Nephron (organoid): Measurements from ENCODE around the gene EEPD1.

ENCODE experiments used
- H3K27ac Mint-ChIP-seq, 3 experiments: 2 replicates each; pipeline ENCODE4 v1.8.0; 2020; ENCODE audit warnings: mixed read lengths in 3 of 3, mild to moderate bottlenecking in 2 of 3, moderate library complexity in 1 of 3
- H3K27me3 Mint-ChIP-seq: 2 replicates; pipeline ENCODE4 v1.8.0; 2021; ENCODE audit warnings: low read depth, mild to moderate bottlenecking, moderate library complexity, mixed read lengths
- H3K36me3 Mint-ChIP-seq: 2 replicates; pipeline ENCODE4 v1.8.0; 2020; ENCODE audit warnings: low read depth, mixed read lengths
- H3K4me1 Mint-ChIP-seq: 2 replicates; pipeline ENCODE4 v1.8.0; 2020; ENCODE audit warnings: mixed read lengths
- H3K4me3 Mint-ChIP-seq, 3 experiments: 2 replicates each; pipeline ENCODE4 v1.8.0; 2020; ENCODE audit warnings: mild to moderate bottlenecking in 3 of 3, mixed read lengths in 3 of 3, moderate library complexity in 2 of 3
- H3K9me3 Mint-ChIP-seq: 2 replicates; pipeline ENCODE4 v1.8.0; 2020; ENCODE audit warnings: mixed read lengths
- TF ChIP-seq, protein P1 (sequence below), 3 experiments: fragments of 200-600 bp; sonication (generic); IDR thresholded peaks; one replicate each; pipeline ENCODE4 v1.5.0; 2021; ENCODE audit warnings: antibody characterized with exemption in 3 of 3; ENCODE audit not compliant: unreplicated experiment in 3 of 3

Gene EEPD1

DNA sequence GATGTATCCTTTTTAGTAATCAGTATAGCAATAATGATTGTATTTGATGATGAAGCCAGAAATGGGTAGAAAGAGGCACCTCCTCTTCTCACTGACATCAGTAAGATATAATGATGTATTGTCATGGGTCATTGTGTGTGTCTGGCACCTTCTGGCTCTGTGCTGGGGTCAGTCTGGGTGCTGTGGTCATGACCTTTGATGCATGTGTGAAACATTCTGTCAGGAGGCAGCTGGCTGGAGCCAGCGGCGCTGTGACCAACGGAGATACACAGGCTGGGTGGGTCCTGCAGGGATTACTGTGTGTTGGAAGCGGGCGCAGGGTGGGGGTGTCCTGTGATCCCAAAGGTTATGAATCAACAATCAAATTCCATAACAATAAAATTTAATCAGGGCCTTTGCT, 35.2 kb downstream of the EEPD1 start:
- Mint-ChIP-seq H3K27ac (no peak overlapping the region), H3K4me1 (peaks cover 15% of the 10 kb centered on the region), H3K36me3 (no peaks in the 10 kb centered on the region), H3K27me3 (peaks cover 3% of the 10 kb centered on the region), H3K9me3 (no peaks in the 10 kb centered on the region), H3K4me3 (no peak overlapping the region)
- TF ChIP-seq, protein P1, sequence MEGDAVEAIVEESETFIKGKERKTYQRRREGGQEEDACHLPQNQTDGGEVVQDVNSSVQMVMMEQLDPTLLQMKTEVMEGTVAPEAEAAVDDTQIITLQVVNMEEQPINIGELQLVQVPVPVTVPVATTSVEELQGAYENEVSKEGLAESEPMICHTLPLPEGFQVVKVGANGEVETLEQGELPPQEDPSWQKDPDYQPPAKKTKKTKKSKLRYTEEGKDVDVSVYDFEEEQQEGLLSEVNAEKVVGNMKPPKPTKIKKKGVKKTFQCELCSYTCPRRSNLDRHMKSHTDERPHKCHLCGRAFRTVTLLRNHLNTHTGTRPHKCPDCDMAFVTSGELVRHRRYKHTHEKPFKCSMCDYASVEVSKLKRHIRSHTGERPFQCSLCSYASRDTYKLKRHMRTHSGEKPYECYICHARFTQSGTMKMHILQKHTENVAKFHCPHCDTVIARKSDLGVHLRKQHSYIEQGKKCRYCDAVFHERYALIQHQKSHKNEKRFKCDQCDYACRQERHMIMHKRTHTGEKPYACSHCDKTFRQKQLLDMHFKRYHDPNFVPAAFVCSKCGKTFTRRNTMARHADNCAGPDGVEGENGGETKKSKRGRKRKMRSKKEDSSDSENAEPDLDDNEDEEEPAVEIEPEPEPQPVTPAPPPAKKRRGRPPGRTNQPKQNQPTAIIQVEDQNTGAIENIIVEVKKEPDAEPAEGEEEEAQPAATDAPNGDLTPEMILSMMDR (IDR thresholded peaks at IDR 0.05; ENCODE audit: unreplicated experiment in 3 of 3): no peak

DNA sequence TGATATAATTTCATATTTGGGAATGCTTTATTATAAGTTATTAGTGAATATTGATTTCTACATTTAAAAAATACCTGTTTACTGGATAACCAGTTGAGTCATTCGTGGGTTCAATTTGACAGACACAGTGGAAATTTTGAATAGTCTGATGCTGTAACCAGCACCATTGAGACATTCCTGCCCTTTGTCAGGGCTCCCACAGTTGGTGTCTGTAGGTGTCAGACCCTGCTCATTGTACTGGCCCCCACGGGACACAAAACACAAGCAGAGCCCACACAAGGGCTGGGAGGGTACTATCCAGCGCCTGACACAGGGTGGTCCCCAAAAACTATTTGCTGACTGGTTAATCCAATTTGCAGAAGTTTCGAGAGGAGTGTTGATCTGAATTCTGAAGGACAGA, 35.9 kb downstream of the EEPD1 start:
- Mint-ChIP-seq H3K36me3 (no peaks in the 10 kb centered on the region), H3K9me3 (no peaks in the 10 kb centered on the region), H3K4me3 (no peak overlapping the region), H3K27me3 (peaks cover 3% of the 10 kb centered on the region), H3K27ac (no peak overlapping the region), H3K4me1 (peaks cover 15% of the 10 kb centered on the region)
- TF ChIP-seq, protein P1 (IDR thresholded peaks at IDR 0.05; ENCODE audit: unreplicated experiment in 3 of 3): no peak

DNA sequence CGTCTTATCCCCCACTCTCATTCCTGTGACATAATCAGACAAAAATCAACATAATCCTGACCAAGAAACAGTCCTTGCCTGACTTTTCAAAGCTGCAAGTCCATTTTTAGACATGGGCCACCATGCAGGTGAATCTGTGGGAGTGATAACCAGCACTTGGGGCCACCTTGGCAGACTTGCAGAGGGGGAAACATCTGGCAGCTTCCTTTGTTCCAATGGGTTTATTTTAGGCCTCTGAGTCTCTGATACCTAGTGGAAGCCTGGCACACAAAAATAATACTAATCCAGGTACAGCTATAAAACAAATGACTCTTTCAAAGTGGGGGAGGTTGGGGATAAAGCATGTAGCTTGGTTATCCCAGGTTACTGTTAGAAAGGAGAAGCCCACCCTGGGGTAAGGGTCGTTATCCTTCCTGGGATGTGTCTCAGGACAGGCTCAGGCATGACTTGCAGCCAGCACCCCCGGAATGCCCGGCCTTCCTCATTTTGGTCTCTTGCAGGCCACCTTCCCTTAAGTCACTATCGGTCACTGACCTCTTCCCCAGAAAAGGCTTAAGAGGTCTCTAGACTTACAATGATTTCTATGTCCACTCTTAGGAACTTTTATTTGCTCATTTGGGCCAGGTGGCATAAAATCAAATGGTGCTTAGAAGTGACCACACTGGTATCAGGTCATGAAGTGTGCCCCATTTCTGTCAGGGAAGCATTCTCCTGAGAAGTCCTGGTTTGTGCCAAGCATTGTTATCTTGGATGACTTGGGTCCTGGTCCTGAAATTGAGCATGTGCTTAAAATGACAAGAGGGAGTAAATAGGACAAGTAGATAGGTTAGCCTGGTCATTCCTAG, 37.6 kb downstream of the EEPD1 start:
- Mint-ChIP-seq H3K4me1 (peaks cover 15% of the 10 kb centered on the region), H3K27me3 (peaks cover 3% of the 10 kb centered on the region), H3K9me3 (no peaks in the 10 kb centered on the region), H3K4me3 (no peak overlapping the region), H3K36me3 (peaks cover 11% of the 10 kb centered on the region), H3K27ac (peak overlapping the region in 1 of 3 experiments; percentile 2)
- TF ChIP-seq, protein P1 (IDR thresholded peaks at IDR 0.05; ENCODE audit: unreplicated experiment in 3 of 3): no peak

DNA sequence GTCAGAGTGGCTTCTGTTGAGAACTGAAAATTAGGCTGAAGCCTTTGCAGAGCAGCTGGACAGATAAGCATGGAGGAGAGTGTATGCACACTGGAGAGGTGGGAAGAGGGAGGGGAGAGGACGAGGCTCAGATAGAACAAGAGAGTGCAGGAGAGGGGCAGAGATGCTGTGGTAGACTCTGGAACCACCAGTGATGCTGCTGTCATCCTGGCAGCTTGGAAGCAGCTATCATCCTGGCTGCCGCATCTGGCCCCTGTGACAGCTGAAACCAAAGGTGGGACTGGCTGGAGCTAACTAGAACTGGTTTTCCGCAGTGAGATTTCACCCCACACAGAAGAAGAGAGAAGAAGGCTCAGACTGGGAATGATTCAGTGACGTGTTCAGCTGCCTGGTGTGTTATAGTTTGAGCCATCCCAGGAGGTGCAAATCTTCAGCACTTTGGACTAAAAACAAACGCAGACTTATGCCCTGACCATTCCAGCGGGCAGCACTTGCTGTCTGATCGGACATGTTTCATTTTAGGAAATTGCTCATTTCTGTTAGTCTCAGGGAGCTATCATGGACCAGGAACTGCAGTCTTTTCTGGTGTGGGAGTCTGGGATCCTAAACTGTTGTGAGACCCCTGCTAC, 38.4 kb downstream of the EEPD1 start:
- H3K4me3 Mint-ChIP-seq: no peak overlapping the region

DNA sequence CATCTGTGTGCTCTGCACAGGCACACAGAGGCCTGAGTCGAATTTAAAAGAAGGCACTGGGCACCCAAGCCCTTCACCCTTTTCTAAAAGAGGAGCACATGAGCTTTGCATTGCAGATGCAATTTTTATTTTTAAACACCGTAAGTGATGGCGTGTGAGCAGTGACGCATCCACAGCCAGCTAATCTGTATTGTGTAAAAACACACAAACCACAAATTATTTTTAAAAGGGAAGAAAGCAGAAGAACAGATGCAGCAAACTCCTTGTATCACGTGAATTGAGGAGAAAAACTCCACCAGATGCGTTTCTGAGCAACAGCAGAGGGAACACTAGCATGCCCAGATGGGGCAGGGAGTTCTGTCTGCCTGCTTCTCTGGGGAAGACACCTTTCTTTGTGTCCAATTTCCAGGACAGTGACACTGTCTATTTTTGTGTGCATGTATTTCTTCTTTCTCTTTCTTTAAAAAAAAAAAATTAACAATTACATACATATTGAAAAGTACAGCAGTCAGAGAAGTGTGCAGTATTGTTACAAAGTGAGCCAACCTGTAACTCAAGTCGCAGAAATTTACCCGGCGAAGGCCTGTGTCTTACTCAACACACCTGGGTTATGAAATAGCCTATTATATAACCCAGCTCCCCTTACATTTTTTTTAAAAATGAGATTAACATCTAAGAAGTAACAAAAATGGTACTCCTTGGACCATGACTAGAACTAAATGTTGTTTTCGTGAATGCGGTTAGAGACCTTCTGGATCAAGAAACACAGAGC, 39.2 kb downstream of the EEPD1 start:
- TF ChIP-seq, protein P1 (IDR thresholded peaks at IDR 0.05; ENCODE audit: unreplicated experiment in 3 of 3): no peak
- peaks cover 16% of the 10 kb centered on the region for H3K36me3 Mint-ChIP-seq
- no peak overlapping the region for H3K4me3 Mint-ChIP-seq
- no peak overlapping the region for H3K27ac Mint-ChIP-seq
- H3K4me1 Mint-ChIP-seq: peaks cover 8% of the 10 kb centered on the region
- H3K27me3 Mint-ChIP-seq: peaks cover 2% of the 10 kb centered on the region
- H3K9me3 Mint-ChIP-seq: peaks cover 2% of the 10 kb centered on the region

More for the DNA sequence above, 38.4 kb downstream of the EEPD1 start:
- Mint-ChIP-seq H3K4me1 (peaks cover 10% of the 10 kb centered on the region), H3K9me3 (peaks cover 2% of the 10 kb centered on the region), H3K36me3 (peaks cover 16% of the 10 kb centered on the region), H3K27ac (peak overlapping the region in 1 of 3 experiments; percentile 2), H3K27me3 (peaks cover 3% of the 10 kb centered on the region)
- TF ChIP-seq, protein P1 (IDR thresholded peaks at IDR 0.05; ENCODE audit: unreplicated experiment in 3 of 3): no peak
